Ammon's horn (tissue), 1 donor: ENCODE results near the gene SYVN1.
A peak's percentile ranks its signal among the peaks of the same experiment; 100 is the strongest.

Experiments
- DNase-seq: peaks from one replicate; pipeline ENCODE4 v3.0.0-alpha.2; 2016; ENCODE audit warnings: low spot score

The SYVN1 gene

DNA sequence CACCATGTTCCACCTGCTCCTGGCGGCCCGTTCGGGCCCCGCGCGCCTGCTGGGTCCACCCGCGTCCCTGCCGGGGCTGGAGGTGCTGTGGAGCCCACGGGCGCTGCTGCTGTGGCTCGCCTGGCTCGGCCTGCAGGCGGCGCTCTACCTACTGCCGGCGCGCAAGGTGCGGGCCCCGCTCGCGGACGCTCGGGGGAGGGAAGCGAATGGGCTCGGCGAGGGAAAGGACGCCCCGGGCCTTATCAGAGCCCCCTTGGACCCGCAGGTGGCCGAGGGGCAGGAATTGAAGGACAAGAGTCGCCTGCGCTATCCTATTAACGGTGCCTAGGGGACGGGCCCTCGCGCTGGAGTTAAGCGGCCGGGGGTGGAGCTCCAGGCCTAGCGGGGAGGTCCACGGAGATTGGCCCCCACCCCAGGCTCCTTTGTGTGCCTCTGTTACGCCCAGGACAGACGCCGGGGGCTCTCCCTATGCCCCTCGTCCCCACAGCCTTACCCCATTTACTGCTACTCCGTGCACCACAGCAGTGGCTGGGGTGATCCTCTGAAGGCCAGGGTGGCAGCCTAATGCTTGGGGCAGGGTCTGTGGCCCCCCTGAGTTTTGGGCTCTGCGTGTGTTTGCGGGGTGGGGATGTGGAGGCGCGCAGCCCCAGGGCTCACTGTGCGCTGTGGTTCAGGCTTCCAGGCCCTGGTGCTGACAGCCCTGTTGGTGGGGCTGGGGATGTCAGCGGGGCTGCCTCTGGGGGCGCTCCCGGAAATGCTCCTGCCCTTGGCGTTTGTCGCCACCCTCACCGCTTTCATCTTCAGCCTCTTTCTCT lies 21.6 kb downstream of the SYVN1 start:
- DNase-seq = peak; percentile 45

DNA sequence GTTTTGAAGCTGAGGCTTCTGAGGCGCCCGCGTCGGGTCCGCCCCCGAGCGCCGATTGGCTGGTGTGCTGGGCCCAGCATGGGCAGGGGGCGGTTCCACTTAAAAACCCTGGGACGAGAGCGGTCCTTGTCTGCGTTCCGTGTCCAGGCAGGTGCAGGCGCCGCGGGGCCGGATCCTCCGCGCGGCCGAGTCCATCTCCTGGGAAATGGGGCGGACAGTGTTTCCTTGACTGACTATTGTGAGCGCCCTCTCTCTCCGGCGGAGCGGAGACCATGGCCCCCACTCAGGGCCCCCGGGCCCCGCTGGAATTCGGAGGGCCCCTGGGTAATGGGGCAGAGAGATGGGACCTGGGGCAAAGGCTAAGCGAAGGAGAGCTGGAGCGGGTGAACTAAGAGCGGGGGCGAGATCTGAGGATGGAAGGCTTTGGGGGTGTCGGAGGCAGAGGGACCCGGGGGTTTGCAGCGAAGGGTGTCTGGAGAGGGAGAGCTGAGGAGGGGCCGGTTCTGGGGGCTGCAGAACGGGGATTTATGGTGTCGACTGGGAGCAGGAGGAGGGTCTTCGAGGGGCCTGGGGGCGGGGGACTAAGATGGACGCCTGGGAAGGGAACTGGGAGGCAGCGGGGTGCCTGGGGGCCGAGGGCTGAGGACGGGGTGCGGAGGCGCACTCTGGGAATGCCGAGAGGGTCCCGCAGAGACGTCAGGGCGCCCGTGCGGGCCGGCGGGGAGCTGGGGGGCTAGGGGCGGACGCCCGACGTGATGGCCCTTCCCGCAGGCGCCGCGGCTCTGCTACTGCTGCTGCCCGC lies 22.4 kb downstream of the SYVN1 start, which contains the start of gene TM7SF2:
Gene TM7SF2, plus strand, starts transcription at position 129 of the 802 bp plus-strand sequence. Its CDS starts 144 bp downstream, at position 273.
- DNase-seq = peak; percentile 97

DNA sequence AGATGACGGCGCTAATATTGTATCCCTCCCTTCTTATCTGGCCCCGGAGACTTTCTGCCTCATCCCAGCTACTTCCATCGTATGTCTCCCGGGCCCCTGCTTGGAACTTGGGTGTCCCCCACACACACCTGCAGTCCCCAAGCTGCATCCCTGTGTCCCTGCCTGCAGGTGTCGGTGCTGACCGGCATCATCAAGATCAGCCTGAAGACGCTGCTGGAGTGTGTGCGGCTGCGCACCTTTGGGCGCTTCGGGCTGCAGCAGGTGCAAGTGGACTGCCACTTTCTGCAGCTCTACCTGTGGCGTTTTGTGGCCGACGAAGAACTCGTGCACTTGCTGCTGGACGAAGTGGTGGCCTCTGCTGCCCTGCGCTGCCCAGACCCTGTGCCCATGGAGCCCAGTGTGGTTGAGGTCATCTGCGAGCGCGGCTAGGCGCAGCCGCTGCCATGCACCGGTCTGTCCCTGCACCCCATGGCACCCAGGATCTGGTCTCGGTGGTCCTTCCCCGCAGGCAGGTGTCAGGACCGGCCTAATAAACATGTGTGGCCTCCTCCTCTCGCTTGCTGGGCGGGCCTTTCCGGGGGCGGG lies 23.1 kb downstream of the SYVN1 start:
- DNase-seq = no peak

DNA sequence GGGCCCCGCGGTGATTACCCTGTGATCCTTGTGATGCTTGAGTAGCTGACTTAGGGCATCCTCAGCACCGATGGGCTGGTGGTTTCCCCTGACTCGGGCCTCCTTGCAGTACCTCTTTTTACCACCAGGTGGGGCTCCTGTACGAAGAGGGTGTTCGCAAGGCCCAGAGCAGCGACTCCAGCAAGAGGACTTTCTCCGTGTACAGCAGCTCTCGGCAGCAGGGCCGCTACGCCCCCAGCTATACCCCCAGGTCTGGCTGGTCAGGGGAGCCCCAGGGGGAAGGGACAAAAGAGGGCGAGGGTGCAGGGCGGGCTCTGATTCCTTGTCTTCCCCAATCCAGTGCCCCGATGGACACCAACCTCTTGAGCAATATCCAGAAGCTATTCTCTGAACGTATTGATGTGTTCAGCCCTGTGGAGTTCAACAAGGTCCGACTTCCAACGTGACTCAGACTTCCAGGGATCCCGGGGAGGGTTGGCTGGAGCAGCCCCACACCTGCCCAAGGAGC lies 23.9 kb downstream of the SYVN1 start:
- peak; percentile 85 for DNase-seq

DNA sequence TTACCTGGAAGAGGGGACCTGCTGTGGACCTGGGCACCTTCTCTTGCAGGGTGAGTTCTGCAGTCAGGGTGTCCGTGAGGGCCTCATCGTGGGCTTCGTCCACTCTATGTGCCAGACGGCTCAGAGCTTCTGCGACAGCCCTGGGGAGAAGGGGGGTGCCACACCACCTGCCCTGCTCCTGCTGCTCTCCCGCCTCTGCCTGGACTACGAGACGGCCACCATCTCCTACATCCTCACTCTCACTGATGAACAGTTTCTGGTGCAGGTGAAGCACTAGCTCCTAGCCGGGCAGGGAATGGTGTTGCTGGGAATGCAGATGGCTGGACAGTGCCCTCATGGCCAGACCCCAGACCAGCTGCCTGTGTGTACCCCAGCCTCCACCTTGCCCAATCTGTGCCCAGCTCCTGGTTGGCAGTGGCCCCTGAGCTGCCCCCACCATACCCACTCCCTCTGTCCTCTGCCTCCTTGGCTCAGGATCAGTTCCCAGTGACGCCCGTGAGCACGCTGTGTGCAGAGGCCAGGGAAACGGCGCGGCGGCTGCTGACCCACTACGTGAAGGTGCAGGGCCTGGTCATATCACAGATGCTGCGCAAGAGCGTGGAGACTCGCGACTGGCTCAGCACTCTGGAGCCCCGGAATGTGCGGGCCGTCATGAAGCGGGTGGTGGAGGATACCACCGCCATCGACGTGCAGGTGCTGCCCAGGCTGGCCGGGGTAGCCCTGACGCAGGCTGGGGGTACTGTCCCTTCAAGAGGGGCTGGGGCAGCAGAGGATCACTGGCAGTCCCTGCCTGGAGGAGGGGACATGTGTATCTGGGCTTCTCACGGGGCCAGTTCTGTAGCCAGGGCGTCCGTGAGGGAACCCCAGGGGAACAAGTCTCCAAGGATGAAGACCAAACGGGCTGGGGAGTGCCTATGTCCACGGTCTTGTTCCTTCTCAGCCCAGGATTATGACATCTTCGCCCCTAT lies 24.8 kb downstream of the SYVN1 start:
- DNase-seq = no peak

DNA sequence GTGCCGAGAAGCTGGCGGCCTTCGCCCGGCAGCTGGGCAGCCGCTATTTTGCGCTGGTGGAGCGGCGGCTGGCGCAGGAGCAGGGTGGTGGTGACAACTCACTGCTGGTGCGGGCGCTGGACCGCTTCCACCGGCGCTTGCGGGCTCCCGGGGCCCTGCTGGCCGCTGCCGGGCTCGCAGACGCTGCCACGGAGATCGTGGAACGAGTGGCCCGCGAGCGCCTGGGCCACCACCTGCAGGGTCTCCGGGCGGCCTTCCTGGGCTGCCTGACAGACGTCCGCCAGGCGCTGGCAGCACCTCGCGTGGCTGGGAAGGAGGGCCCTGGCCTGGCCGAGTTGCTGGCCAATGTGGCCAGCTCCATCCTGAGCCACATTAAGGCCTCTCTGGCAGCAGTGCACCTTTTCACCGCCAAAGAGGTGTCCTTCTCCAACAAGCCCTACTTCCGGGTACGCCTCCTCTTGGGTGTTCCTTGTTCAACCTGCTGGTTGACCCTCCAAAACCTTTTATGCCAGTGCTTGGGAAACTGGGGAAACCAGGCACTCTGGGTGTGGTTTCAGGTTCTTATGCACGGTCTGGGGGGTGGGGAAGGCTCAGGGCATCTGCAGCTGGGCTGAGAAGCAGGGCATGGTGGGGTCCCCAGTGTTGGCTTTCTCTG lies 25.7 kb downstream of the SYVN1 start:
- no peak for DNase-seq

DNA sequence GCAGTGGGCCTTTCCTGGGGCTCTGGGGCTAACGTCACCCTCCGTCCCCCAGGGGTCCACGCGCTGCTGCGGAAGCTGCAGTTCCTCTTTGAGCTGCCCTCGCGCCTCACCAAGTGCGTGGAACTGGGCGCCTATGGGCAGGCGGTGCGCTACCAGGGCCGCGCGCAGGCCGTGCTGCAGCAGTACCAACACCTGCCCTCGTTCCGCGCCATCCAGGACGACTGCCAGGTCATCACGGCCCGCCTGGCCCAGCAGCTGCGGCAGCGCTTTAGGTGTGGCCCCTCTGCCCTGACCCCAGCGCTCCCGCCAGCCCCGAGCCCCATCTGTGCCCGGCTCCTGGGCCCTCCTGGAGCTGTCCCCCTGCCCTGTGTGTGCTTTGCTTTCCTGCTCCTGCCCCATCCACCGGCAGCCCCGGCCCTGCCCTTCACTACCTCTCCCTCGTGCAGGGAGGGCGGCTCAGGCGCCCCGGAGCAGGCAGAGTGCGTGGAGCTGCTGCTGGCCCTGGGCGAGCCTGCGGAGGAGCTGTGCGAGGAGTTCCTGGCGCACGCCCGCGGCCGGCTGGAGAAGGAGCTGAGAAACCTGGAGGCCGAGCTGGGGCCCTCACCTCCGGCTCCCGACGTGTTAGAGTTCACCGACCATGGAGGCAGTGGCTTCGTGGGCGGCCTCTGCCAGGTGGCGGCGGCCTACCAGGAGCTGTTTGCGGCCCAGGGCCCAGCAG lies 26.4 kb downstream of the SYVN1 start:
- DNase-seq = no peak

DNA sequence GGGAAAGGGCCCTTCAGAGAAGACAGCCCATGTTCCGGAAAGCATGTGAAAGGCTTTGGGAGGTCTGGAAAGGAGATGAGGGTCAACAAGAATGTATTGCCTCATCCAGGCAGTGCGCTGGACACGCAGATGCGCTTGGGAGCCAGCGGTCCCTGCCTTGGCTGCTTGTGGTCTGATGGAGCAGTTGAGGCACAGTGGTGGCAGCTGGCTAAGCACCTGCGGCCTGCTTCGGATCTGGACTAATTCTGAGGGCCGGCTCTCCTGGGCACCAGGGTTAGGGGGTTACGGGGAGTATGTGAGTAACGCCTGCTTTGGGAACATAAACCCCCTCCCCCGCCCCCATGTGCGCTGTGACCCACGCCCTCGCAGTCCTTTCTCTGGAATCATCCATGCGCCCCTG lies 27.2 kb downstream of the SYVN1 start:
- DNase-seq = no peak

DNA sequence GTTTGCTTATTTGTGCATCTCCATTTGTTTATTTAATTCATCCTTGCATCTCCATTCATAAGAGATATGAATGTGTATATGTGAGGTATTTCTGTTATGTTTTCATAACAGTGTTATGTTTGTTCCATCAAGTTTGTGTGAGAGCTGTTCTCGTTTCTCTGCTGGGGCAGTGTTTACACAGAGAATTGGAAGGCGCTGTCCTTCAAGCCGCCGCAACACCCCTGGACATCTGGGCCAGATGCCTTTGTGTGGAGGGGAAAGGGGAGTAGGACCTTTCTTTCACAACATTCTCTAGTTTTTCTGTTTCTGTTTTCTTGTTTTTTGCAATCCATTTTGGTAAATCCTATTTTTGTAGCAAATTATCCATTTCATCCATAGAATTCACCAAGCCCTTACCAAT lies 29.7 kb downstream of the SYVN1 start:
- DNase-seq = no peak

DNA sequence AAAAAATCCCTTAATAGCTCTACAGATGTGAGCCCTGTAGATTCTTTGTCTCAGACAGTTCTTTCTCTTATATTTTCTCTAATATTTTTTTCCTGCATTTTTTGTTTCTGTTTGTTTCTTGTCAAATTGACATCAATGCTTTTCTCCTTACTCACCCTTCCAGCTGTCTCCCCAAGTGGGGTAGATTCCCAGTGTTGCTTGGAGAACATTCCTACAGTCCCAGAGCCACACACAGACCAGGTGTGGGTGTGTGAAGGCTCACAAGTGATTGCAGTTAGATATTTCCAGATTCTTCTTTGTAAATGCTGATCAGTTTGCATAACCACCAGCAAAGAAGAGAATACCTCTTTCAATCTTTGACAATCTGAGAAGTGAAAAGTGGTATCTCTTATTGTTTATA lies 30.8 kb downstream of the SYVN1 start:
- no peak for DNase-seq

DNA sequence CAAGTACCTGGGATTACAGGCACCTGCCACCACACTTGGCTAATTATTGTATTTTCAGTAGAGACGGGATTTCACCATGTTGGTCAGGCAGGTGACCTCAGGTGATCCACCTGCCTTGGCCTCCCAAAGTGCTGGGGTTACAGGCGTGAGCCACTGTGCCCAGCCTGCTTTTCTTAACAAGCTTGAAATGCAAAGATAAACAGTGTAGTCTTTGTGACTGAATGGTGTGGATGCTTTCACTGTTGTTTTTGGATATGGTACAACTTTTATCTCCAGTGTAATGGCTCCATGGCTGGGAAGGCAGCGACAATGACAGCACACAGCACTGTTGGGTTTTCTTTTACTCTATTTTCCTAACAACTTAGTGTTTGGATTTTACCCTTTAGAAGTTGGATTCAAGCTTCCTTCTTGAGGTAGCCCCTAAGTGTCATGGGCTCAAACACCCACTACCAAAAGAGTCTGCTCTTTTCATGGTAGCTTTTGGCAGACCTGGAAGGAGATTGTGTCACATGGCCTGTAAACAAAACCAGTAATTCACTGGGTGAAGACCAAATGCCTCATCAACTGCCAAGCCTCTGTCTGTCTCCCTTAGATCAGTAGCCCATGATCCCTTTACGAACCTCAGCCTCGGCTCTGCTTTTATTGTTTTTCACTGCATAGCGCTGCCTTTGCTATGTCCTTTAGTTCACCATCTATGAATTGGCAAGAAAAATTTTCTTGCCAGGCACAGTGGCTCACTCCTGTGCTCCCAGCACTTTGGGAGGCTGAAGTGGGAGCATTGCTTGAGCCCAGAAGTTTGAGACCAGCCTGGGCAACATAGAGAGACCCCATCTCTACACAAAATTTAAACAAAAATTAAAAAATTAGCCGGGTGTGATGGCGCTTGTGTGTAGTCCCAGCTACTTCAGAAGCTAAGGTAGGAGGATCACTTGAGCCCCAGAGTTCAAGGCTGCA lies 31.9 kb downstream of the SYVN1 start:
- peak; percentile 76 for DNase-seq

DNA sequence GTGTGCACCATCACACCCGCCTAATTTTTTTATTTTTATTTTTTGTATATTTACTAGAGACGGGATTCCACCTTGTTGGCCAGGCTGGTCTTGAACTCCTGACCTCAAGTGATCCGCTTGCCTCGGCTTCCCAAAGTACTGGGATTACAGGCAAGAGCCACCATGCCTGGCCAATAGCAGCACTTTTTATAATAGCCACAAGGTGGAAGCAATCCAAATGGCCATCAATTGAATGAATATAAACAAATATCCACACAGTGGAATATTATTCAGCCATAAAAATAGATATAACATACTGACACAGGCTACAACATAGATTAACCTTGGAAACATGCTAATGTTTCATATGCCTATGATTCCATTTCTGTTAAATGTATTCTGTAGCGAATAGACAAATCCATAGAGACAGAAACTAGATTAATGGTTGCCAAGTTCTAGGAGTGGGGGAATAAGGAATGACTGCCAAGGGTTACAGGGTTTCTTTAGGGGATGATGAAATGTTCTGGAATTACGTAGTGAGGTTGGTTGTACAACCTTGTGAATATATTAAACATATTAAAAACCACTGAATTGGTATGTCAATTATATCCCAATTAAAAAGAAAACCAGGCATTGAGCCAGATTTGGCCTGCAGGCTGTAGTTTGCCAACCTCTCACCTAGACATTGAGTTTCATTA lies 33.5 kb downstream of the SYVN1 start:
- DNase-seq = no peak

DNA sequence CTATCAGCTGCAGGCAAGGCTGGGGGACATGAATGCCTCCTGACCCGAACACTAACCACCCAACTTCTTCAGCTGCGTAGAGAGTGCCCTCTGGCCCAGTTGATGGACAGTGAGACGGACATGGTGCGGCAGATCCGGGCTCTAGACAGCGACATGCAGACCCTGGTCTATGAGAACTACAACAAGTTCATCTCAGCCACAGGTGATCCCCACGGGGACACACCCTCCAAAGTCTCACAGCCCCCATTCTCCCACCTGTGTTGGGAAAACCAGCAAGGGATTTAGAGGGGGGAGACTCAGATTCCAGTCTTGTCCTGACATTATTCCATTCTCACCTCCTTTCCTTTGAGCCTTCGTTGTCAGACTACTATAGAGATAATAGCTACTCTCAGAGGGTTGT lies 37.4 kb downstream of the SYVN1 start:
- DNase-seq = no peak

DNA sequence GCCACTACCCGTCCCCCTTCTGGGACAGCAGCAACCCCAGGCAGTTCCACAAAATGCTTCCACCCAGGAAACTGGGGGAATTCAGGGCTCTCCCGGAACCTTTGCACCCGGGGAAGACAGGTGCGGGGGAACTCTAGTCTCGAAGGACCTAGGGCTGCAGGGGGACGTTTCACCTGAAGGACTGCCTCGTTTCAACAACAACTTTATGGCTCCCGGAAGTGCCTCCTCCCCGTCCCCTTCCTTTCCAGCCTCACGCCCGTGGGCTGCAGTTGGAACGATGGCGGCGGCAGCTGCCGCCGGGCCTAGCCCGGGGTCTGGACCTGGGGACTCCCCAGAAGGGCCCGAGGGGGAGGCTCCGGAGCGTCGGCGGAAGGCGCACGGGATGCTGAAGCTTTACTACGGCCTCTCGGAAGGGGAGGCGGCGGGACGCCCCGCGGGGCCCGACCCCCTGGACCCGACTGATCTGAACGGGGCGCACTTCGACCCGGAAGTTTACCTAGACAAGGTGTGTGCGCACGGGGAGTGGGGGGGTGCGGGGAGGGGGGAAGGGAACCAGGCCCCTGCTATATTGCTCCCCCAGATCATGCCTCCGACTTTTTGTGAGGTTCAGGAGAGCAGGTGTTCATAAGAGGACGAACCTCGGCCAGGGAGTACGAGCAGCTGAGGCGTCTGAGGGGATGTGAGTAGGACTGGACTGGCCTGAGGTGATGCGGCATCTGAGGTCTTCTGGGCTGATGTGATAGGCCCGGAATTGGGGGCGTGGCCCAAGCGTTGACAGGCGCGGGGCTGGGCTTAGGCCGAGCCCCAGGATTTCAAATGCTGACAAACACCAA lies 38.1 kb downstream of the SYVN1 start, which contains the start of gene VPS51:
Gene VPS51, plus strand, starts transcription at position 241 of the 833 bp plus-strand sequence. Its CDS starts 37 bp downstream, at position 278.
- peak; percentile 91 for DNase-seq

DNA sequence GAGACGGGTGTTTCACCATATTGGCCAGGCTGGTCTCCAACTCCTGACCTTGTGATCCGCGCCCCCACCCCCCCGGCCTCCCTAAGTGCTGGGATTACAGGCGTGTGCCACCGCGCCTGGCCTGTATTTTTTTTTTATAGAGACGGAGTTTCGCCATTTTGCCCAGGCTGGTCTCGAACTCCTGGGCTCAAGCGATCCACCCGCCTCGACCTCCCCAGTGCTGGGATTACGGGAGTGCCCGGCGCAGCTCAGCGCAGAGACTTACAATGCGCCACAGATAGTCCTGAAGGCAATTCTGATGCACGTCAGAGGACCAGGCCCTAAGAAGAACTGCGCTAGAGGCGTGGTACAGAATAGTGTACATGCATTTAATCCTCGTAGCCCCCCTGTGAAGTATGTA lies 38.9 kb downstream of the SYVN1 start:
- no peak for DNase-seq

DNA sequence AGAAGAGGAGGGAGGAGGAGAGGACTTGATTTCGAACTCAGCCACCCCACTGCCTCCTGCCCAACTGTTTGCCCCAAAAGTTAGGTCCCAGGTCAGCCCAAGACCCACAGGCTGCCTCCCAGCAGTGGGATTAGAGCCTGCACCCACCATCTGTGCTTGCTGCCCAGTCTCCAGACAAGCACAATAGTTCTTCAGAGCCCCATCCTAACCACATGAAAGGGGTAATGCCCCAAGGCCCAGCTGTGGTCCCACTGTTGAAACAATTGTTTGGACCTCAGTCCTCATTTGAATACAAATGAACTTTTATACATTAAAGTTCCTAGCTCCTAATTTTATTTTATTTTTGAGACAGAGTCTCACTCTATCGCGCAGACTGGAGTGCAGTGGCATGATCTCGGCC lies 43.7 kb downstream of the SYVN1 start:
- peak; percentile 75 for DNase-seq

DNA sequence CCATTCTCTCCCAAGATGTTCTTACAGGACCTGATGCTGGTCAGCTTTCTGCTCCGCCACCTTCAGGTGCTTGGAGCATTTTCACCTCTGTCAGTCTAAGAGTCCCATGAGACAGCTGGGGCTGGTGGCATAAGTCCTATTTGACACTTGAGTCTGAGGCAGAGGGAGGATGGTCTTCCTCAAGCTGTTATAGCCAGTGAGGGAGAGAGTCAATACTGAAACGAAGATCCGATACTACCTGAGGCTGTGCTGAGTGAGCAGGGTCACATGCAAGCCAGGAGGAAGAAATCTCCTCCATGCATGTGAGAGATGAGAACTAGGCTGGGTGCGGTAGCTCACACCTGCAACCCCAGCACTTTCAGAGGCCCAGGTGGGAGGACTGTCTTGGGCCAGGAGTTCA lies 44.7 kb downstream of the SYVN1 start:
- DNase-seq = no peak
